Measurements from ENCODE around the gene CNOT6L.

DNA sequence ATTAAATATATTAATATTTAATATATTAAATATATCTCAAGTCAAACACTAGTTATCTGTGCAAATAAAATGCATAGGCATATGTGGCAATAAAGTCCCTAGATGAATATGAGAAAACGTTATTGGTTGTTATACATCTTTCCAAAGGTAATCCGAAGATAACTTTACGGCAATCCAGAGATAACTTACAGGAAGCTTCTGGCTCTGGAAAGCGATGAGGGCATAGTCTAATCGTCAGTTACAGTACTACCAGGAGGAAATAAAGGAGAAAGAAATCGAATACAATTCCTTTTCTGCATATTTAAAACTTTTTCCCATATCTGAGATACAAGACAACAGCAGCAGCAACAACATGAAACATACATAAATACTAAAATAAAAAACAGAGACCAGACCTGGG is 35.3 kb downstream of the CNOT6L start:
- TF ChIP-seq, protein P1, sequence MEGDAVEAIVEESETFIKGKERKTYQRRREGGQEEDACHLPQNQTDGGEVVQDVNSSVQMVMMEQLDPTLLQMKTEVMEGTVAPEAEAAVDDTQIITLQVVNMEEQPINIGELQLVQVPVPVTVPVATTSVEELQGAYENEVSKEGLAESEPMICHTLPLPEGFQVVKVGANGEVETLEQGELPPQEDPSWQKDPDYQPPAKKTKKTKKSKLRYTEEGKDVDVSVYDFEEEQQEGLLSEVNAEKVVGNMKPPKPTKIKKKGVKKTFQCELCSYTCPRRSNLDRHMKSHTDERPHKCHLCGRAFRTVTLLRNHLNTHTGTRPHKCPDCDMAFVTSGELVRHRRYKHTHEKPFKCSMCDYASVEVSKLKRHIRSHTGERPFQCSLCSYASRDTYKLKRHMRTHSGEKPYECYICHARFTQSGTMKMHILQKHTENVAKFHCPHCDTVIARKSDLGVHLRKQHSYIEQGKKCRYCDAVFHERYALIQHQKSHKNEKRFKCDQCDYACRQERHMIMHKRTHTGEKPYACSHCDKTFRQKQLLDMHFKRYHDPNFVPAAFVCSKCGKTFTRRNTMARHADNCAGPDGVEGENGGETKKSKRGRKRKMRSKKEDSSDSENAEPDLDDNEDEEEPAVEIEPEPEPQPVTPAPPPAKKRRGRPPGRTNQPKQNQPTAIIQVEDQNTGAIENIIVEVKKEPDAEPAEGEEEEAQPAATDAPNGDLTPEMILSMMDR (conservative IDR thresholded peaks at IDR 0.05): no peak
- TF ChIP-seq ZFX (IDR thresholded peaks at IDR 0.05): no peak

Measured in C4-2B (cell line).